NT2/D1 (cell line): Measurements from ENCODE around the gene KANK3.

Experiments
- SUZ12 ChIP-seq: IDR thresholded peaks from 2 replicates; pipeline ENCODE4 v1.6.1; 2011; ENCODE audit not compliant: insufficient read length, insufficient read depth; ENCODE audit errors: extremely low read depth
- YY1 ChIP-seq: IDR thresholded peaks from 2 replicates; pipeline ENCODE4 v1.6.1; 2011; ENCODE audit not compliant: insufficient read length, insufficient read depth
- ZNF274 ChIP-seq: IDR thresholded peaks from 2 replicates; pipeline ENCODE4 v1.6.1; 2011; ENCODE audit warnings: mild to moderate bottlenecking, low read depth, low read length

DNA sequence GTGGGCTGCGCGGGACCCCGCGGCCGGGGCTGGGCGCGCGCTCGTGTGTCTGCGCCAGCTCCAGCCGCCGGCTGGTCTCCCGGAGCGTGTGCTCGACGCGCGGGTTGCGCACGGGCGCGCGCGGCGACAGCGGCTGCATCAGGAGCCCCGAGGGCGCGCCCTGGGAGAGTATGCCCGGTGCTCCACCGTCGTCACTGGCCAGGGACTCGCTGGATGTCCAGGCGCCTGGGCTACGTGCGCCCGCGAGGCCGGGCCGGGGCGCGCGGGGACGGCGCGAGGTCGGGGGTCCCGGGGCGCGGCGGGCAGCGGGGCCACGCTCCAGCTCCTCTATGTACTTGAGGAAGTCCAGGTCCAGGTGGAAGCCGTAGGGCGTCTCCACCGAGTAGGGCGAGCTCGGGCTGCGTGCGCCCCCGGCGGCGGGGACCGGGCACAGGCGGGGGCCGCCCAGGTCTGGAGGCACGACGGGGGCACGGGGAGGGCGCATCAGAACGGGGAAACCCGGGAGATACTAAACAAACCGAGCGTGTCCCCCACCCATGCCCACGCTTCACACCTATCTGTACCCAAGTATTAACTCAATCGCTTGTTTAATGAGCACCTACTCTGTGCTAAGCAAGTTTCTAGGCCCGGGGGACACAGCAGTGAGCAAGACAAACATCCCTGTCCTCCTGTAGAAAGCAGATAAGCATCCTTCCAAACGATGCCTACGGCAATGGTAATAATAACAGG, 7.6 kb downstream of the KANK3 start:
- TF ChIP-seq YY1 = no peak
- no peak for TF ChIP-seq SUZ12
- no peak for TF ChIP-seq ZNF274
